Prostate gland (tissue), 2 donors: ENCODE results near the gene TIMMDC1. TPM values are rescaled to one million over a fixed set of nuclear protein-coding genes. Genes with fewer than 3 reads are reported as not detected.

Experiments
- DNase-seq: peaks from one replicate; pipeline ENCODE4 v3.0.0-alpha.2; 2019; ENCODE audit warnings: low spot score
- H3K27ac ChIP-seq, 2 donors: fragments of 200-600 bp; sonication (generic); 2 replicates each; pipeline ENCODE4 v1.5.1; 2017 to 2019
- H3K27me3 ChIP-seq: fragments of 200-600 bp; sonication (generic); replicated peaks from 2 replicates; pipeline ENCODE4 v1.5.1; 2019; ENCODE audit not compliant: insufficient read depth
- H3K36me3 ChIP-seq, 2 donors: fragments of 200-600 bp; sonication (generic); 1 replicate in 1 of 2; 2 replicates in 1 of 2; pipeline versions ENCODE4 v1.5.1 to v1.8.1; 2017 to 2019
- H3K4me1 ChIP-seq: fragments of 200-600 bp; sonication (generic); replicated peaks from 2 replicates; pipeline ENCODE4 v1.5.1; 2019
- H3K4me3 ChIP-seq, 2 donors: fragments of 200-600 bp; sonication (generic); 2 replicates each; pipeline ENCODE4 v1.5.1; 2017 to 2019
- H3K9me3 ChIP-seq: fragments of 200-600 bp; sonication (generic); 2 replicates; pipeline ENCODE4 v1.5.1; 2017
- CTCF ChIP-seq, 4 experiments: fragments of 200-600 bp in 2 of 4; fragments of 450-650 bp in 2 of 4; sonication (generic) in 2 of 4; IDR thresholded peaks; 1 replicate in 3 of 4; 2 replicates in 1 of 4; pipeline ENCODE4 v1.5.1; 2016 to 2019; ENCODE audit warnings: antibody characterized with exemption in 4 of 4, mild to moderate bottlenecking in 2 of 4, moderate library complexity in 2 of 4
- POLR2A ChIP-seq: fragments of 450-650 bp; IDR thresholded peaks from one replicate; pipeline ENCODE4 v1.6.1; 2016; ENCODE audit warnings: antibody characterized with exemption, mild to moderate bottlenecking
- POLR2AphosphoS5 ChIP-seq: sonication (generic); formaldehyde crosslinking; IDR thresholded peaks from one replicate; pipeline ENCODE4 v1.6.1; 2017; ENCODE audit warnings: antibody characterized with exemption
- WGBS: methylation state at CpG from one replicate; pipeline ENCODE4 v1.1.5; 2018; 5-methylcytosine and 5-hydroxymethylcytosine counted together
- intact Hi-C: fragments of 100-400 bp; cut with DNase I; formaldehyde crosslinking; loops from one replicate; pipeline ENCODE4 v1.14.2; 2022
- total RNA-seq, 2 donors: library from RNA; depleted of rRNA; stranded (reverse); fragments of >200 nt; gene quantifications; one replicate each; pipeline ENCODE4 v1.1.0, GENCODE V29; 2016

The TIMMDC1 gene
- total RNA-seq, 2 donors from 2014 or later = 65.7 to 67.7 TPM

- intact Hi-C loops = loop anchor here (5.0 kb wide), 1 partner anchor 214 kb away; the partner anchor contains the start of gene COX17
These were observed 34.9 kb upstream of the TIMMDC1 start, which contains the start of gene TMEM39A for GRCh38 chr3:119463171-119464169. Gene TMEM39A (minus strand): TSS chr3:119463615. CDS start chr3:119462074, 1,541 bp downstream.

GRCh38 chr3:119468041-119468440 is 30.3 kb upstream of the TIMMDC1 start:
- Histone ChIP-seq H3K27me3 (no peaks in the 10 kb centered on the region), H3K36me3 (no peaks in the 10 kb centered on the region), H3K27ac (no peak overlapping the region), H3K4me1 (no peaks in the 10 kb centered on the region), H3K4me3 (no peak overlapping the region), H3K9me3 (no peaks in the 10 kb centered on the region)
- no peak for DNase-seq
- intact Hi-C loops = no loop called here
- WGBS = 80% methylated on average over 2 of the region's 2 CpGs
- TF ChIP-seq POLR2A = no peak
- TF ChIP-seq CTCF (IDR thresholded peaks at IDR 0.05) = no peak
- TF ChIP-seq POLR2AphosphoS5 = no peak

More at GRCh38 chr3:119463171-119464169, 34.9 kb upstream of the TIMMDC1 start, which contains the start of gene TMEM39A:
- Histone ChIP-seq H3K4me3 (peak within 1 kb of the TSS; percentile 67 to 78), H3K27ac (peak within 1 kb of the TSS; percentile 68 to 76), H3K36me3 (no peaks in the 10 kb centered on the region), H3K4me1 (peaks cover 5% of the 10 kb centered on the region), H3K27me3 (no peaks in the 10 kb centered on the region), H3K9me3 (no peaks in the 10 kb centered on the region)
- TF ChIP-seq POLR2A = peak; percentile 83
- TF ChIP-seq POLR2AphosphoS5 = peak; percentile 100
- peak in 2 of 4 experiments; percentile 43 to 54 for TF ChIP-seq CTCF (IDR thresholded peaks at IDR 0.05)
- 5% methylated on average over 51 of the region's 51 CpGs for WGBS
- DNase-seq = peak; percentile 99

GRCh38 chr3:119469418-119470189 is 28.7 kb upstream of the TIMMDC1 start:
- H3K36me3 ChIP-seq = no peaks in the 10 kb centered on the region
- H3K27me3 ChIP-seq = no peaks in the 10 kb centered on the region
- H3K4me1 ChIP-seq = no peaks in the 10 kb centered on the region
- TF ChIP-seq POLR2AphosphoS5 (no peak), CTCF (IDR thresholded peaks at IDR 0.05) (no peak), POLR2A (no peak)
- peak overlapping the region; percentile 68 to 90 for H3K4me3 ChIP-seq
- H3K9me3 ChIP-seq = no peaks in the 10 kb centered on the region
- no peak overlapping the region for H3K27ac ChIP-seq
- WGBS = 10% methylated on average over 16 of the region's 16 CpGs
- intact Hi-C loops = no loop called here
- no peak for DNase-seq

GRCh38 chr3:119470866-119471265 is 27.5 kb upstream of the TIMMDC1 start:
- no peak overlapping the region for H3K4me3 ChIP-seq
- intact Hi-C loops = no loop called here
- no peaks in the 10 kb centered on the region for H3K36me3 ChIP-seq
- WGBS = 85% methylated on average over 6 of the region's 6 CpGs
- no peak for TF ChIP-seq POLR2AphosphoS5
- TF ChIP-seq CTCF (IDR thresholded peaks at IDR 0.05) = no peak
- TF ChIP-seq POLR2A = no peak
- H3K27ac ChIP-seq = no peak overlapping the region
- no peaks in the 10 kb centered on the region for H3K9me3 ChIP-seq
- no peaks in the 10 kb centered on the region for H3K4me1 ChIP-seq
- no peak for DNase-seq
- no peaks in the 10 kb centered on the region for H3K27me3 ChIP-seq
